H1 (cell line): ENCODE measurements around the gene DMPK. TPM values are rescaled to one million over a fixed set of nuclear protein-coding genes. Genes with fewer than 3 reads are reported as not detected.

Experiments
- CTCF ChIA-PET: fragments of 300-600 bp; sonication (Branson Sonifier 250); formaldehyde crosslinking; loops from one replicate; lab custom pipeline; 2021; ENCODE audit not compliant: partially characterized antibody; lab: Charles Lee
- POLR2A ChIA-PET: fragments of 300-600 bp; sonication (Branson Sonifier 250); formaldehyde crosslinking; loops from one replicate; lab custom pipeline; 2021; ENCODE audit warnings: inconsistent platforms; ENCODE audit not compliant: partially characterized antibody; lab: Charles Lee
- DNase-seq, 2 experiments: peaks; one replicate each; pipeline versions ENCODE4 v3.0.0 to v3.0.0-alpha.2; 2010 to 2022; ENCODE audit warnings: low spot score in 2 of 2, low read depth in 1 of 2, mixed read lengths in 1 of 2
- FAIRE-seq: peaks from 2 replicates; lab custom pipeline; 2011; peaks lifted over from hg19 to GRCh38; lab: Jason Lieb, UNC
- H2AFZ ChIP-seq: 2 replicates; pipeline ENCODE4 v1.8.1; 2012; ENCODE audit warnings: low read length, inconsistent platforms
- H2AK5ac ChIP-seq: 2 replicates; pipeline ENCODE4 v1.6.1; 2013; ENCODE audit warnings: low read depth, low read length
- H2BK120ac ChIP-seq: replicated peaks from 2 replicates; pipeline ENCODE3; 2013; ENCODE audit warnings: low read depth, low read length, inconsistent platforms
- H2BK12ac ChIP-seq: 2 replicates; pipeline ENCODE4 v1.6.1; 2013; ENCODE audit warnings: low read depth, low read length
- H2BK15ac ChIP-seq: 2 replicates; pipeline ENCODE4 v1.6.1; 2013; ENCODE audit warnings: low read length
- H2BK20ac ChIP-seq: 2 replicates; pipeline ENCODE4 v1.6.1; 2013; ENCODE audit warnings: low read length
- H2BK5ac ChIP-seq: 2 replicates; pipeline ENCODE4 v1.6.1; 2013; ENCODE audit warnings: low read depth, low read length
- H3K14ac ChIP-seq: 2 replicates; pipeline ENCODE4 v1.6.1; 2013; ENCODE audit warnings: inconsistent platforms; ENCODE audit not compliant: insufficient read length
- H3K18ac ChIP-seq: 2 replicates; pipeline ENCODE4 v1.6.1; 2013; ENCODE audit warnings: low read length; ENCODE audit errors: extremely low read depth
- H3K23ac ChIP-seq: 2 replicates; pipeline ENCODE4 v1.6.1; 2013; ENCODE audit warnings: inconsistent platforms; ENCODE audit not compliant: insufficient read length
- H3K23me2 ChIP-seq: 2 replicates; pipeline ENCODE4 v1.6.1; 2013; ENCODE audit warnings: low read depth, low read length
- H3K27ac ChIP-seq: 2 replicates; pipeline ENCODE4 v1.6.1; 2011; ENCODE audit warnings: low read depth, low read length, inconsistent platforms
- H3K27me3 ChIP-seq, 4 experiments: replicated peaks in 1 of 4; 1 replicate in 1 of 4; 2 replicates in 3 of 4; pipeline versions ENCODE4 v1.6.1 to v1.8.1; 2011 to 2013; ENCODE audit warnings: low read length in 3 of 4, mild to moderate bottlenecking in 3 of 4, inconsistent platforms in 2 of 4, mixed read lengths in 2 of 4, moderate library complexity in 1 of 4; ENCODE audit not compliant: control insufficient read depth in 3 of 4, insufficient read depth in 3 of 4; ENCODE audit errors: extremely low read depth in 1 of 4
- H3K36me3 ChIP-seq, 4 experiments: 2 replicates each; pipeline versions ENCODE4 v1.6.1 to v1.8.1; 2011 to 2013; ENCODE audit warnings: mild to moderate bottlenecking in 4 of 4, low read length in 3 of 4, moderate library complexity in 2 of 4, control low read depth in 1 of 4, inconsistent platforms in 1 of 4; ENCODE audit not compliant: insufficient read depth in 4 of 4, control insufficient read depth in 2 of 4
- H3K4ac ChIP-seq: replicated peaks from 2 replicates; pipeline ENCODE3; 2013; ENCODE audit warnings: low read length, low read depth, mixed read lengths, inconsistent platforms; ENCODE audit not compliant: insufficient read length
- H3K4me1 ChIP-seq, 4 experiments: replicated peaks in 1 of 4; 1 replicate in 1 of 4; 2 replicates in 3 of 4; pipeline versions ENCODE4 v1.6.1 to v1.8.1; 2011 to 2013; ENCODE audit warnings: low read length in 3 of 4, inconsistent platforms in 2 of 4, mixed read lengths in 1 of 4; ENCODE audit not compliant: insufficient read depth in 4 of 4, control insufficient read depth in 3 of 4
- H3K4me2 ChIP-seq, 2 experiments: 2 replicates each; pipeline versions ENCODE4 v1.6.1 to v1.8.1; 2011 to 2013; ENCODE audit warnings: low read depth in 2 of 2, low read length in 2 of 2, control low read depth in 1 of 2, inconsistent platforms in 1 of 2, mild to moderate bottlenecking in 1 of 2; ENCODE audit not compliant: insufficient read depth in 1 of 2
- H3K4me3 ChIP-seq, 4 experiments: fragments of 200-600, 300-600 bp in 1 of 4; sonication (generic), shearing (Covaris generic), sonication (Bioruptor Twin) in 1 of 4; 2 replicates each; pipeline versions ENCODE4 v1.5.1 to v1.8.1; 2011 to 2016; ENCODE audit warnings: low read length in 4 of 4, low read depth in 3 of 4, control low read depth in 2 of 4, inconsistent platforms in 2 of 4, mild to moderate bottlenecking in 2 of 4, mixed read lengths in 1 of 4, moderate library complexity in 1 of 4; ENCODE audit not compliant: insufficient read depth in 2 of 4; ENCODE audit errors: extremely low read depth in 1 of 4
- H3K56ac ChIP-seq: replicated peaks from 2 replicates; pipeline ENCODE3; 2013; ENCODE audit warnings: low read depth, mild to moderate bottlenecking, mixed read lengths, low read length, inconsistent platforms; ENCODE audit not compliant: insufficient read length
- H3K79me1 ChIP-seq: 2 replicates; pipeline ENCODE4 v1.6.1; 2013; ENCODE audit warnings: low read depth, low read length, control low read depth
- H3K79me2 ChIP-seq, 2 experiments: 2 replicates each; pipeline versions ENCODE4 v1.6.1 to v1.8.1; 2012 to 2013; ENCODE audit warnings: low read length in 2 of 2, mild to moderate bottlenecking in 2 of 2, inconsistent platforms in 1 of 2; ENCODE audit not compliant: insufficient read depth in 2 of 2, control insufficient read depth in 1 of 2
- H3K9ac ChIP-seq, 4 experiments: replicated peaks in 1 of 4; 1 replicate in 1 of 4; 2 replicates in 3 of 4; pipeline versions ENCODE4 v1.6.1 to v1.8.1; 2011 to 2013; ENCODE audit warnings: low read depth in 3 of 4, low read length in 3 of 4, control low read depth in 2 of 4, mild to moderate bottlenecking in 2 of 4, moderate library complexity in 2 of 4, inconsistent platforms in 1 of 4; ENCODE audit errors: extremely low read depth in 1 of 4
- H3K9me3 ChIP-seq, 2 experiments: 2 replicates each; pipeline versions ENCODE4 v1.6.1 to v1.8.1; 2012 to 2013; ENCODE audit warnings: mild to moderate bottlenecking in 2 of 2, moderate library complexity in 2 of 2, control low read depth in 1 of 2, inconsistent platforms in 1 of 2, low read depth in 1 of 2, low read length in 1 of 2, mixed read lengths in 1 of 2; ENCODE audit not compliant: insufficient read depth in 2 of 2
- H4K20me1 ChIP-seq, 2 experiments: replicated peaks in 1 of 2; 2 replicates each; pipeline versions ENCODE3 to v1.8.1; 2011 to 2013; ENCODE audit warnings: inconsistent platforms in 2 of 2, low read length in 2 of 2, mild to moderate bottlenecking in 1 of 2; ENCODE audit not compliant: insufficient read depth in 2 of 2, control insufficient read depth in 1 of 2
- H4K5ac ChIP-seq: 2 replicates; pipeline ENCODE4 v1.6.1; 2013; ENCODE audit warnings: low read length, low read depth, mixed read lengths, inconsistent platforms; ENCODE audit not compliant: insufficient read length
- H4K8ac ChIP-seq: 2 replicates; pipeline ENCODE4 v1.8.0; 2013; ENCODE audit warnings: mild to moderate bottlenecking, moderate library complexity, low read length, inconsistent platforms; ENCODE audit not compliant: insufficient read depth; ENCODE audit errors: extremely low read depth
- H4K91ac ChIP-seq: replicated peaks from 2 replicates; pipeline ENCODE3; 2013; ENCODE audit warnings: low read length, mixed read lengths, inconsistent platforms; ENCODE audit not compliant: insufficient read length
- BACH1 ChIP-seq: IDR thresholded peaks from 2 replicates; pipeline ENCODE4 v1.6.1; 2012; ENCODE audit warnings: low read length, improper control_type of control experiment
- EZH2 ChIP-seq: fragments of 200-600 bp; sonication (generic); IDR thresholded peaks from 2 replicates; pipeline ENCODE4 v1.7.1; 2012; ENCODE audit warnings: low read depth, mild to moderate bottlenecking, moderate library complexity, low read length, inconsistent platforms; ENCODE audit not compliant: severe bottlenecking
- JUN ChIP-seq: IDR thresholded peaks from 2 replicates; pipeline ENCODE4 v1.6.1; 2011; ENCODE audit warnings: low read depth, mild to moderate bottlenecking, improper control_type of control experiment, low read length
- WGBS, 2 experiments: shearing (Covaris generic) in 1 of 2; methylation state at CpG; one replicate each; pipeline versions ENCODE4 v1.1.6 to v1.1.7; 2013 to 2015; ENCODE audit warnings: low lambda C conversion rate in 2 of 2, mixed read lengths in 2 of 2, inconsistent platforms in 1 of 2, low coverage in 1 of 2, missing lambda C conversion rate in 1 of 2; ENCODE audit not compliant: insufficient replicate concordance in 2 of 2, insufficient coverage in 1 of 2, insufficient read length in 1 of 2; ENCODE audit errors: extremely low coverage in 1 of 2, missing lambda C conversion rate in 1 of 2; 5-methylcytosine and 5-hydroxymethylcytosine counted together
- polyA plus RNA-seq, 7 experiments: library from polyadenylated mRNA; depleted of rRNA in 3 of 7; stranded (reverse) in 5 of 7; unstranded in 2 of 7; fragments of >200 nt in 5 of 7; fragments of 200-250 nt in 2 of 7; gene quantifications; 1 replicate in 5 of 7; 2 replicates in 1 of 7; 4 replicates in 1 of 7; pipeline versions ENCODE4 v1.2.1 to v1.2.3, GENCODE V29; 2011 to 2013; ENCODE audit warnings: missing spikeins in 2 of 7, mixed read lengths in 2 of 7
- total RNA-seq: library from RNA; stranded (reverse); fragmentation: NEBNext Ultra II Directional; extraction: Animal tissue kit (Norgen Biotek cat#: 25700); gene quantifications from 2 replicates; pipeline ENCODE4 v1.2.1, GENCODE V29; 2021

The DMPK gene
- total and polyA plus RNA-seq, 2 of the 8 experiments (the other 6 are each of a cell fraction or from before 2014, with no cell fraction given) = 13.7 to 27.4 TPM

DNA sequence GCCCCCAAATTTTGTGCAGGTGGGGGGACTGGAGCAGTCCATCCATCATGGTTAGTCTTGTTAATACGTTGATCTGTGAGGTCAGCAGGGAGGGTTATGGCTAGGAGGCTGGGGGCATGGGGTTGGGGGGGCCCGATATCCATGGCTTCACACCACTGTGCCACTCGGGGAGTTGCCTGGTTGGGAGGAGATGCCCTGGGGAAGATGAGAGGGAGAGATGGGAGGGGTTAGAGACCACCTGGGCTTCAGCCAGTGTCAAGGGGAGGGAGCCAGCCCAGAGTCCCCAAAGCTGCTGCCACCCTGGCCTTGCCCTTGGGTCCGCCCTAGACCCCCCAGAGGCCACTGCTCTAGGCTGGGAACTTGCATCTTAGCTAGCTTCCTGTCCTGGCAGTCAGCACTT is 1.8 kb upstream of the DMPK start:
- Histone ChIP-seq H3K4me1 (peaks cover 3 to 23% (median 14%) of the 10 kb centered on the region in 4 experiments), H3K79me1 (0 out of 2 replicates have a peak, but pooled peaks cover 4% of the 10 kb centered on the region), H2BK20ac (no peak overlapping the region), H3K23ac (no peak overlapping the region), H2AFZ (no peak overlapping the region), H2BK5ac (no peak overlapping the region), H3K79me2 (no peaks in the 10 kb centered on the region), H3K4me3 (no peak overlapping the region), H3K18ac (no peak overlapping the region), H2BK12ac (no peak overlapping the region), H3K36me3 (peaks cover 4 to 23% (median 11%) of the 10 kb centered on the region in 4 experiments; a peak in 6 of 8 replicates), H4K5ac (no peak overlapping the region), H3K27me3 (peaks cover 0 to 6% (median 0%) of the 10 kb centered on the region in 4 experiments; a peak in 1 of 7 replicates), H3K23me2 (peaks cover 2% of the 10 kb centered on the region; the same call in 1 of the 2 replicates), H3K14ac (no peak overlapping the region), H3K56ac (no peak overlapping the region), H2BK15ac (no peak overlapping the region), H4K20me1 (peaks cover 11 to 24% of the 10 kb centered on the region in 2 experiments), H3K9me3 (no peaks in the 10 kb centered on the region), H3K27ac (no peak overlapping the region), H4K8ac (no peak overlapping the region), H3K4ac (no peak overlapping the region), H3K4me2 (no peak overlapping the region), H2AK5ac (no peak overlapping the region), H4K91ac (no peak overlapping the region), H2BK120ac (no peak overlapping the region), H3K9ac (no peak overlapping the region)
- POLR2A ChIA-PET = interaction anchor here (0.9 to 9.5 kb wide), 5 partner anchors 8 to 33 kb away, joined by 3 to 133 read pairs (median 4); partner anchors contain the start of genes DMWD and SIX5
- DNase-seq (no peak), FAIRE-seq (no peak)
- CTCF ChIA-PET = interaction anchor here (1.8 to 2.7 kb wide), 2 partner anchors 10 to 15 kb away, joined by 8 to 9 read pairs; no protein-coding TSS in a partner anchor
- 74% methylated on average over 3 of the region's 4 CpGs; no CpG with 5 or more reads in 1 of the 2 experiments for WGBS, 2 experiments
- TF ChIP-seq BACH1 = no peak
- no peak for TF ChIP-seq EZH2
- no peak for TF ChIP-seq JUN
